ENCODE results near the gene PARM1.

GRCh38 chr4:74944354-74944793 lies 11.5 kb downstream of the PARM1 start:
- TF ChIP-seq POLR2A (IDR thresholded peaks at IDR 0.05) (no peak), POLR2AphosphoS5 (IDR thresholded peaks at IDR 0.05) (no peak)
- TF ChIP-seq, protein P1, sequence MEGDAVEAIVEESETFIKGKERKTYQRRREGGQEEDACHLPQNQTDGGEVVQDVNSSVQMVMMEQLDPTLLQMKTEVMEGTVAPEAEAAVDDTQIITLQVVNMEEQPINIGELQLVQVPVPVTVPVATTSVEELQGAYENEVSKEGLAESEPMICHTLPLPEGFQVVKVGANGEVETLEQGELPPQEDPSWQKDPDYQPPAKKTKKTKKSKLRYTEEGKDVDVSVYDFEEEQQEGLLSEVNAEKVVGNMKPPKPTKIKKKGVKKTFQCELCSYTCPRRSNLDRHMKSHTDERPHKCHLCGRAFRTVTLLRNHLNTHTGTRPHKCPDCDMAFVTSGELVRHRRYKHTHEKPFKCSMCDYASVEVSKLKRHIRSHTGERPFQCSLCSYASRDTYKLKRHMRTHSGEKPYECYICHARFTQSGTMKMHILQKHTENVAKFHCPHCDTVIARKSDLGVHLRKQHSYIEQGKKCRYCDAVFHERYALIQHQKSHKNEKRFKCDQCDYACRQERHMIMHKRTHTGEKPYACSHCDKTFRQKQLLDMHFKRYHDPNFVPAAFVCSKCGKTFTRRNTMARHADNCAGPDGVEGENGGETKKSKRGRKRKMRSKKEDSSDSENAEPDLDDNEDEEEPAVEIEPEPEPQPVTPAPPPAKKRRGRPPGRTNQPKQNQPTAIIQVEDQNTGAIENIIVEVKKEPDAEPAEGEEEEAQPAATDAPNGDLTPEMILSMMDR (IDR thresholded peaks at IDR 0.05), result no peak
